Tibial nerve (tissue), 4 donors: ENCODE data around the gene HOXA3. TPM values are rescaled to one million over a fixed set of nuclear protein-coding genes. Genes with fewer than 3 reads are reported as not detected.

ENCODE experiments used
- DNase-seq, 2 donors: peaks; one replicate each; pipeline ENCODE4 v3.0.0-alpha.2; 2019; ENCODE audit warnings: low spot score in 2 of 2
- H3K27ac ChIP-seq, 4 donors: fragments of 200-600 bp; sonication (generic) in 3 of 4; one replicate each; pipeline ENCODE4 v1.5.1; 2017 to 2019; ENCODE audit warnings: mild to moderate bottlenecking in 1 of 4
- H3K27me3 ChIP-seq, 2 donors: fragments of 200-600 bp; sonication (generic) in 1 of 2; one replicate each; pipeline versions ENCODE4 v1.5.1 to v1.6.0; 2017 to 2019
- H3K36me3 ChIP-seq, 3 donors: fragments of 200-600 bp; sonication (generic); one replicate each; pipeline ENCODE4 v1.5.1; 2018 to 2019
- H3K4me1 ChIP-seq, 4 donors: fragments of 200-600 bp; sonication (generic) in 3 of 4; one replicate each; pipeline ENCODE4 v1.5.1; 2017 to 2019
- H3K4me3 ChIP-seq, 4 donors: fragments of 200-600 bp; sonication (generic) in 3 of 4; one replicate each; pipeline ENCODE4 v1.5.1; 2017 to 2019; ENCODE audit warnings: mild to moderate bottlenecking in 1 of 4, moderate library complexity in 1 of 4
- H3K9me3 ChIP-seq, 4 donors: fragments of 200-600 bp; sonication (generic) in 3 of 4; one replicate each; pipeline ENCODE4 v1.5.1; 2017 to 2019
- EP300 ChIP-seq, 2 donors: sonication (generic); formaldehyde crosslinking; IDR thresholded peaks; one replicate each; pipeline ENCODE4 v1.6.1; 2017; ENCODE audit warnings: antibody characterized with exemption in 2 of 2, mild to moderate bottlenecking in 1 of 2
- POLR2A ChIP-seq, 2 donors: fragments of 450-650 bp; IDR thresholded peaks; one replicate each; pipeline ENCODE4 v1.6.1; 2017; ENCODE audit warnings: antibody characterized with exemption in 2 of 2, mild to moderate bottlenecking in 2 of 2, moderate library complexity in 2 of 2
- WGBS, 2 donors: methylation state at CpG; one replicate each; pipeline ENCODE4 v1.1.5; 2018; 5-methylcytosine and 5-hydroxymethylcytosine counted together
- small RNA-seq: library from RNA; depleted of rRNA; stranded (forward); fragments of <200 nt; gene quantifications from one replicate; pipeline ENCODE3, GENCODE V24; 2016
- total RNA-seq, 4 donors: library from RNA; depleted of rRNA; stranded (reverse); fragments of >200 nt; gene quantifications; one replicate each; pipeline ENCODE4 v1.1.0, GENCODE V29; 2016
- TF ChIP-seq, protein P1 (sequence below), 5 experiments: fragments of 200-600 bp in 3 of 5; fragments of 450-650 bp in 2 of 5; sonication (generic) in 3 of 5; IDR thresholded peaks; one replicate each; pipeline ENCODE4 v1.5.1; 2016 to 2019; ENCODE audit warnings: antibody characterized with exemption in 5 of 5, mild to moderate bottlenecking in 3 of 5, moderate library complexity in 2 of 5

HOXA3 gene
- total RNA-seq, 4 donors from 2014 or later = 7.0 to 18.8 (median 8.7) TPM

DNA sequence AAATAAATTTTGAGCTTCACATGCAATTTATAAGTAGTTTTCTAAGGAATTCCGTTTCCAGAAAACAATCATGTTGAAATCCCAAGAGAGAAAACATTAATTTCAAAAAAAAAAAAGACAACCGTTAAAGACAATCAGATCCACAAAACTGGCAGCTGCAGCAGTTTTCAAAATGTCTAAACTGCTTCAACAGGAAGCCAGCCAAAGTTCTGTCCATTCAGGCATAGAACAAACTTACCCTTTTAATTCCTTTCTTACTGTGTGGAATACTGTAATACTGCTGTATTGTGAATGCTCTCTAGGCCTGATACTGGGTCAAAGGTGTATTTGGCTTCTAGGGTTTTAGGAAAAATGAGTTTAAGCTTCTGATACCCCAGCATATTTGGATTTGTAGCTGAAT lies 88.2 kb downstream of the HOXA3 start:
- no peak for DNase-seq
- no peaks in the 10 kb centered on the region for H3K36me3 ChIP-seq
- H3K27ac ChIP-seq = no peak overlapping the region
- H3K4me3 ChIP-seq = no peak overlapping the region
- TF ChIP-seq, protein P1, sequence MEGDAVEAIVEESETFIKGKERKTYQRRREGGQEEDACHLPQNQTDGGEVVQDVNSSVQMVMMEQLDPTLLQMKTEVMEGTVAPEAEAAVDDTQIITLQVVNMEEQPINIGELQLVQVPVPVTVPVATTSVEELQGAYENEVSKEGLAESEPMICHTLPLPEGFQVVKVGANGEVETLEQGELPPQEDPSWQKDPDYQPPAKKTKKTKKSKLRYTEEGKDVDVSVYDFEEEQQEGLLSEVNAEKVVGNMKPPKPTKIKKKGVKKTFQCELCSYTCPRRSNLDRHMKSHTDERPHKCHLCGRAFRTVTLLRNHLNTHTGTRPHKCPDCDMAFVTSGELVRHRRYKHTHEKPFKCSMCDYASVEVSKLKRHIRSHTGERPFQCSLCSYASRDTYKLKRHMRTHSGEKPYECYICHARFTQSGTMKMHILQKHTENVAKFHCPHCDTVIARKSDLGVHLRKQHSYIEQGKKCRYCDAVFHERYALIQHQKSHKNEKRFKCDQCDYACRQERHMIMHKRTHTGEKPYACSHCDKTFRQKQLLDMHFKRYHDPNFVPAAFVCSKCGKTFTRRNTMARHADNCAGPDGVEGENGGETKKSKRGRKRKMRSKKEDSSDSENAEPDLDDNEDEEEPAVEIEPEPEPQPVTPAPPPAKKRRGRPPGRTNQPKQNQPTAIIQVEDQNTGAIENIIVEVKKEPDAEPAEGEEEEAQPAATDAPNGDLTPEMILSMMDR (IDR thresholded peaks at IDR 0.05) = no peak
- TF ChIP-seq EP300 (IDR thresholded peaks at IDR 0.05) = no peak
- no peak for TF ChIP-seq POLR2A (IDR thresholded peaks at IDR 0.05)
- peaks cover 0 to 11% (median 2%) of the 10 kb centered on the region in 4 donors for H3K4me1 ChIP-seq
- WGBS, 2 donors = 2 to 13% methylated on average over 2 of the region's 2 CpGs
- no peaks in the 10 kb centered on the region for H3K9me3 ChIP-seq
- no peaks in the 10 kb centered on the region for H3K27me3 ChIP-seq

DNA sequence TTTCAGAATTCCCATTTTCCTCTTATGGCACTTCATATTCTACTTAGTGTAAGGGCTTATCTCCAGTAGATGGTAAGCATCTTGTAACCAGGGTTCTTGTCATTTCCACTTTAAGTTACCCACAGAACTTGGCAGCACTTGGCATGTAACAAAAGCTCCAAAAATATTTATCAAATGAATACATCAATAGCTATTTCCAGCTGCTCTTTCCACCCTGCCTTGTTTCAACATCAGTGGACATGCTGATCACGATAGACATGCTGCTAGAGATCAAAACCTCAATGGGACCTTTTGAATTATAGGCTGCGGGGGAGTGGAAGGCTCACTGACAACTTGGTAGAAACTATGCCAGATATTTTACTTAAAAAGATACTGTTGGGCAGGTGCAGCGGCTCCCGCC lies 89.4 kb downstream of the HOXA3 start:
- Histone ChIP-seq H3K36me3 (no peaks in the 10 kb centered on the region), H3K27me3 (no peaks in the 10 kb centered on the region), H3K9me3 (no peaks in the 10 kb centered on the region), H3K4me3 (no peak overlapping the region), H3K27ac (no peak overlapping the region), H3K4me1 (peaks cover 0 to 11% (median 2%) of the 10 kb centered on the region in 4 donors)
- no peak for DNase-seq
- TF ChIP-seq, protein P1 (IDR thresholded peaks at IDR 0.05) = no peak
- TF ChIP-seq EP300 (IDR thresholded peaks at IDR 0.05) = no peak
- no peak for TF ChIP-seq POLR2A (IDR thresholded peaks at IDR 0.05)
- WGBS, 2 donors = 82 to 84% methylated on average over 4 of the region's 4 CpGs

Small RNA genes lying within 50 kb of the gene (small RNA-seq; reads per million reads assigned to genes)
- gene AC004080.5 (not detected), gene RF01977 (not detected), gene RF02140 (not detected), gene RF02141 (not detected)

Other genes with a start within 250 kb of the HOXA3 start
- gene HOXA1, start 56.6 kb downstream of the HOXA3 start, total RNA-seq = 1 to 10 TPM in 2 of 4 donors, under 1 TPM in 2; 0.44 to 2.1 (median 1.2) TPM
- 1 to 10 TPM; 2.5 to 5.9 (median 5.2) TPM for gene HOXA2, start 49.9 kb downstream of the HOXA3 start, total RNA-seq
- 1 to 10 TPM; 4.4 to 6.3 (median 4.7) TPM for gene HOXA4, start 21.8 kb downstream of the HOXA3 start, total RNA-seq
- gene HOXA5, start 8.9 kb downstream of the HOXA3 start, total RNA-seq = 10 to 100 TPM; 12.0 to 25.9 (median 16.6) TPM
- gene HOXA6, start 4.8 kb downstream of the HOXA3 start, total RNA-seq = 10 to 100 TPM; 11.1 to 30.9 (median 18.7) TPM
- gene HOXA7, start 4.1 kb upstream of the HOXA3 start, total RNA-seq = 10 to 100 TPM in 2 of 4 donors, 1 to 10 TPM in 2; 8.7 to 16.9 (median 11.3) TPM
- 10 to 100 TPM; 10.5 to 13.8 (median 12.7) TPM for gene HOXA9, start 13.0 kb upstream of the HOXA3 start, total RNA-seq
- 10 to 100 TPM; 19.0 to 34.1 (median 24.9) TPM for gene HOXA10, start 21.7 kb upstream of the HOXA3 start, total RNA-seq
- 10 to 100 TPM in 2 of 4 donors, 1 to 10 TPM in 2; 5.0 to 13.2 (median 9.5) TPM for gene HOXA11, start 32.6 kb upstream of the HOXA3 start, total RNA-seq
- gene HOXA13, start 47.5 kb upstream of the HOXA3 start, total RNA-seq = 1 to 10 TPM in 1 of 4 donors, under 1 TPM in 3; 0.63 to 1.5 (median 0.72) TPM
- not detected for gene EVX1, start 90.2 kb upstream of the HOXA3 start, total RNA-seq